Peyer's patch (tissue), 4 donors: ENCODE results near the gene CFAP54.

Experiments
- POLR2A ChIP-seq, 2 donors: fragments of 450-650 bp; IDR thresholded peaks; one replicate each; pipeline ENCODE4 v1.5.1; 2017; ENCODE audit warnings: antibody characterized with exemption in 2 of 2, mild to moderate bottlenecking in 2 of 2, moderate library complexity in 2 of 2
- TF ChIP-seq, protein P1 (sequence below), 6 experiments: fragments of 450-650 bp in 4 of 6; fragments of 200-600 bp in 2 of 6; sonication (generic) in 1 of 6; IDR thresholded peaks; one replicate each; pipeline ENCODE4 v1.5.1; 2017 to 2019; ENCODE audit warnings: antibody characterized with exemption in 6 of 6, mild to moderate bottlenecking in 3 of 6, moderate library complexity in 1 of 6

DNA sequence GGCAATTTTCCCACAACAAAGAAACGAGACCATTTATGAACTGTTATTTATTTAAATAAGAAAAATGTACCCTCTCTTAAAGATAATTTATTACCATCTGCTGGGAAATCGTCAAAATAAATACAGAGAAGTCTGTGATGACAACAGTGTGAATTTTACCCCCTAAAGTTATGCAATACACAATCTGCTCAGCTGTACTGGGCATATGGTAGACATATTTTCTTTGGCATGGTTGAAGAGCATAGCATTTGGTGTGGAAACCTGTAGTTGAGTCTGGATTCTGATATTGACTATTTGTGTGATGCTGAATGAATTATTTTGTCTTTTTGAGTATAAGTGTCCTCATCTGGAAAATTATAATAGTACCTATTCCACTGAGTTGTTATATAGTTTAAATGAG lies 60.0 kb downstream of the CFAP54 start:
- TF ChIP-seq, protein P1, sequence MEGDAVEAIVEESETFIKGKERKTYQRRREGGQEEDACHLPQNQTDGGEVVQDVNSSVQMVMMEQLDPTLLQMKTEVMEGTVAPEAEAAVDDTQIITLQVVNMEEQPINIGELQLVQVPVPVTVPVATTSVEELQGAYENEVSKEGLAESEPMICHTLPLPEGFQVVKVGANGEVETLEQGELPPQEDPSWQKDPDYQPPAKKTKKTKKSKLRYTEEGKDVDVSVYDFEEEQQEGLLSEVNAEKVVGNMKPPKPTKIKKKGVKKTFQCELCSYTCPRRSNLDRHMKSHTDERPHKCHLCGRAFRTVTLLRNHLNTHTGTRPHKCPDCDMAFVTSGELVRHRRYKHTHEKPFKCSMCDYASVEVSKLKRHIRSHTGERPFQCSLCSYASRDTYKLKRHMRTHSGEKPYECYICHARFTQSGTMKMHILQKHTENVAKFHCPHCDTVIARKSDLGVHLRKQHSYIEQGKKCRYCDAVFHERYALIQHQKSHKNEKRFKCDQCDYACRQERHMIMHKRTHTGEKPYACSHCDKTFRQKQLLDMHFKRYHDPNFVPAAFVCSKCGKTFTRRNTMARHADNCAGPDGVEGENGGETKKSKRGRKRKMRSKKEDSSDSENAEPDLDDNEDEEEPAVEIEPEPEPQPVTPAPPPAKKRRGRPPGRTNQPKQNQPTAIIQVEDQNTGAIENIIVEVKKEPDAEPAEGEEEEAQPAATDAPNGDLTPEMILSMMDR (IDR thresholded peaks at IDR 0.05): no peak
- no peak for TF ChIP-seq POLR2A (IDR thresholded peaks at IDR 0.05)
